WTC11 (cell line): ENCODE results near the gene ILF3. TPM values are rescaled to one million over a fixed set of nuclear protein-coding genes. Genes with fewer than 3 reads are reported as not detected.

ENCODE experiments used
- ATAC-seq: fragments of 200-7000 bp; cut with Tn5 transposase; 2 replicates; pipeline ENCODE4 v1.10.0; 2021; ENCODE audit warnings: mild to moderate bottlenecking, moderate library complexity
- CTCF ChIA-PET: fragments of 300-600 bp; sonication (Branson Sonifier 250); formaldehyde crosslinking; loops from one replicate; lab custom pipeline; 2021; ENCODE audit warnings: antibody characterized with exemption; lab: Charles Lee
- POLR2A ChIA-PET: fragments of 350-600 bp; sonication (Branson Sonifier 250); formaldehyde crosslinking; loops from one replicate; lab custom pipeline; 2021; ENCODE audit warnings: antibody characterized with exemption; lab: Charles Lee
- DNase-seq: peaks from one replicate; pipeline ENCODE4 v3.0.0; 2021; ENCODE audit warnings: low spot score
- H3K27ac Mint-ChIP-seq: 2 replicates; pipeline ENCODE4 v1.8.0; 2021; ENCODE audit warnings: mixed read lengths
- H3K27me3 Mint-ChIP-seq: 2 replicates; pipeline ENCODE4 v1.8.0; 2021; ENCODE audit warnings: low read depth, mild to moderate bottlenecking, moderate library complexity, mixed read lengths
- H3K36me3 Mint-ChIP-seq: 2 replicates; pipeline ENCODE4 v1.8.0; 2021; ENCODE audit warnings: mixed read lengths
- H3K4me1 Mint-ChIP-seq: 2 replicates; pipeline ENCODE4 v1.8.0; 2022; ENCODE audit warnings: mixed read lengths
- H3K4me3 Mint-ChIP-seq: 2 replicates; pipeline ENCODE4 v1.8.0; 2021; ENCODE audit warnings: mild to moderate bottlenecking, moderate library complexity, mixed read lengths
- H3K9me3 Mint-ChIP-seq: 2 replicates; pipeline ENCODE4 v1.8.0; 2021; ENCODE audit warnings: mixed read lengths
- CBFB ChIP-seq: sonication (generic); formaldehyde crosslinking; IDR thresholded peaks from 2 replicates; pipeline ENCODE4 v1.8.1; 2022; ENCODE audit warnings: mild to moderate bottlenecking, low read depth, missing genetic modification reagents
- CREM ChIP-seq: sonication (generic); formaldehyde crosslinking; IDR thresholded peaks from 2 replicates; pipeline ENCODE4 v1.8.1; 2022; ENCODE audit warnings: mild to moderate bottlenecking, missing genetic modification reagents, moderate library complexity
- FOXJ3 ChIP-seq: sonication (generic); formaldehyde crosslinking; IDR thresholded peaks from 2 replicates; pipeline ENCODE4 v1.9.0; 2021; ENCODE audit warnings: missing genetic modification reagents, mild to moderate bottlenecking, borderline replicate concordance
- GABPB1 ChIP-seq: sonication (generic); formaldehyde crosslinking; IDR thresholded peaks from 2 replicates; pipeline ENCODE4 v1.8.1; 2023; ENCODE audit warnings: mild to moderate bottlenecking, missing genetic modification reagents
- GRHL2 ChIP-seq: fragments of 250-450 bp; sonication (Bioruptor Pico); IDR thresholded peaks from 2 replicates; pipeline ENCODE4 v1.8.0; 2022; ENCODE audit warnings: mild to moderate bottlenecking, moderate library complexity; ENCODE audit not compliant: insufficient replicate concordance, severe bottlenecking
- IRF2 ChIP-seq: sonication (generic); formaldehyde crosslinking; IDR thresholded peaks from 2 replicates; pipeline ENCODE4 v1.8.0; 2022; ENCODE audit warnings: low read depth, missing genetic modification reagents, borderline replicate concordance
- JUN ChIP-seq: sonication (generic); formaldehyde crosslinking; IDR thresholded peaks from 2 replicates; pipeline ENCODE4 v1.8.0; 2023; ENCODE audit warnings: mild to moderate bottlenecking, missing genetic modification reagents
- NR1H2 ChIP-seq: sonication (generic); formaldehyde crosslinking; IDR thresholded peaks from 2 replicates; pipeline ENCODE4 v1.9.0; 2021; ENCODE audit warnings: mild to moderate bottlenecking, moderate library complexity, missing genetic modification reagents
- OVOL2 ChIP-seq: fragments of 250-450 bp; sonication (Bioruptor Pico); IDR thresholded peaks from 2 replicates; pipeline ENCODE4 v1.9.0; 2021; ENCODE audit warnings: mild to moderate bottlenecking, borderline replicate concordance
- RELA ChIP-seq: sonication (generic); formaldehyde crosslinking; IDR thresholded peaks from 2 replicates; pipeline ENCODE4 v1.8.1; 2022; ENCODE audit warnings: missing genetic modification reagents, mild to moderate bottlenecking, borderline replicate concordance
- SOX15 ChIP-seq: fragments of 250-450 bp; sonication (Bioruptor Pico); IDR thresholded peaks from 2 replicates; pipeline ENCODE4 v1.9.0; 2021; ENCODE audit warnings: mild to moderate bottlenecking
- SP1 ChIP-seq: sonication (generic); formaldehyde crosslinking; conservative IDR thresholded peaks from 2 replicates; pipeline ENCODE4 v1.8.1; 2022; ENCODE audit warnings: missing genetic modification reagents
- ZNF263 ChIP-seq: sonication (generic); formaldehyde crosslinking; IDR thresholded peaks from 2 replicates; pipeline ENCODE4 v1.8.1; 2022; ENCODE audit warnings: low read depth, mild to moderate bottlenecking, moderate library complexity, missing genetic modification reagents
- total RNA-seq: library from RNA; stranded (reverse); gene quantifications from 3 replicates; pipeline ENCODE4 v1.2.3, GENCODE V29; 2021
- TF ChIP-seq, protein P1 (sequence below): sonication (generic); formaldehyde crosslinking; IDR thresholded peaks from 2 replicates; pipeline ENCODE4 v1.8.1; 2022; ENCODE audit warnings: low read depth, missing genetic modification reagents, borderline replicate concordance
- TF ChIP-seq, protein P2 (sequence below): sonication (generic); formaldehyde crosslinking; IDR thresholded peaks from 2 replicates; pipeline ENCODE4 v1.8.1; 2023; ENCODE audit warnings: mild to moderate bottlenecking, missing genetic modification reagents, moderate library complexity
- TF ChIP-seq, protein P3 (sequence below): fragments of 250-450 bp; sonication (Bioruptor Pico); conservative IDR thresholded peaks from 2 replicates; pipeline ENCODE4 v1.9.0; 2021; ENCODE audit warnings: mild to moderate bottlenecking
- TF ChIP-seq, protein P4 (sequence below): fragments of 200-600 bp; IDR thresholded peaks from 2 replicates; pipeline ENCODE4 v1.8.0; 2022; ENCODE audit warnings: antibody characterized with exemption
- TF ChIP-seq, protein P5 (sequence below): sonication (generic); formaldehyde crosslinking; IDR thresholded peaks from 2 replicates; pipeline ENCODE4 v1.8.0; 2022; ENCODE audit warnings: mild to moderate bottlenecking, missing genetic modification reagents
- TF ChIP-seq, protein P6 (sequence below): sonication (generic); formaldehyde crosslinking; IDR thresholded peaks from 2 replicates; pipeline ENCODE4 v1.8.1; 2023; ENCODE audit warnings: mild to moderate bottlenecking, missing genetic modification reagents, borderline replicate concordance

Gene ILF3
- total RNA-seq, 1 experiment from 2014 or later, result 659 TPM

DNA sequence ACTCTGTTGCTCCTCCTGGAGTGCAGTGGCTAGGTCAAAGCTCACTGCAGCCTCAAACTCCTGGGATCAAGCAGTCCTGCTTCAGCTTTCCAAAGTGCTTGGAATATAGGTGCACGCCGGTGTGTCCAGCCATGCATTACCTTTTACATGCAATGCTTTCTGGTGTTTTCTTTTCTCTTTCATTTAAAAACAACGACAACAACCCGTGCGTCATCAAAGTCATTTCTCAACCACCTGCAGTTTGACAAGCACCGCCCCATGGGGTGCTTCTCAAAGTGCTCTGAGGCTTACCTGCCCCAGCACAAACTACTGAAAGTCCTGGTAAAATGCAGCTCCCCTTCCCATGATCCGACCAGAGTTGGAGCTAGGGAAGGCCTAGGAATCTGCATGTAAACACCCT is 54.1 kb downstream of the ILF3 start:
- H3K4me1 Mint-ChIP-seq, result peaks cover 5% of the 10 kb centered on the region
- ATAC-seq (no peak), DNase-seq (no peak)
- H3K4me3 Mint-ChIP-seq, result no peak overlapping the region
- no peak overlapping the region for H3K27ac Mint-ChIP-seq
- ChIA-PET CTCF (interaction anchor here (0.7 to 1.7 kb wide), 2 partner anchors 9 to 43 kb away, joined by 3 to 5 read pairs; partner anchors contain the start of gene DNM2), POLR2A (no interaction called here)
- H3K9me3 Mint-ChIP-seq, result no peaks in the 10 kb centered on the region
- H3K27me3 Mint-ChIP-seq, result no peaks in the 10 kb centered on the region
- peaks cover 16% of the 10 kb centered on the region for H3K36me3 Mint-ChIP-seq
- TF ChIP-seq, protein P1, sequence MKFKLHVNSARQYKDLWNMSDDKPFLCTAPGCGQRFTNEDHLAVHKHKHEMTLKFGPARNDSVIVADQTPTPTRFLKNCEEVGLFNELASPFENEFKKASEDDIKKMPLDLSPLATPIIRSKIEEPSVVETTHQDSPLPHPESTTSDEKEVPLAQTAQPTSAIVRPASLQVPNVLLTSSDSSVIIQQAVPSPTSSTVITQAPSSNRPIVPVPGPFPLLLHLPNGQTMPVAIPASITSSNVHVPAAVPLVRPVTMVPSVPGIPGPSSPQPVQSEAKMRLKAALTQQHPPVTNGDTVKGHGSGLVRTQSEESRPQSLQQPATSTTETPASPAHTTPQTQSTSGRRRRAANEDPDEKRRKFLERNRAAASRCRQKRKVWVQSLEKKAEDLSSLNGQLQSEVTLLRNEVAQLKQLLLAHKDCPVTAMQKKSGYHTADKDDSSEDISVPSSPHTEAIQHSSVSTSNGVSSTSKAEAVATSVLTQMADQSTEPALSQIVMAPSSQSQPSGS, result no peak
- TF ChIP-seq, protein P2, sequence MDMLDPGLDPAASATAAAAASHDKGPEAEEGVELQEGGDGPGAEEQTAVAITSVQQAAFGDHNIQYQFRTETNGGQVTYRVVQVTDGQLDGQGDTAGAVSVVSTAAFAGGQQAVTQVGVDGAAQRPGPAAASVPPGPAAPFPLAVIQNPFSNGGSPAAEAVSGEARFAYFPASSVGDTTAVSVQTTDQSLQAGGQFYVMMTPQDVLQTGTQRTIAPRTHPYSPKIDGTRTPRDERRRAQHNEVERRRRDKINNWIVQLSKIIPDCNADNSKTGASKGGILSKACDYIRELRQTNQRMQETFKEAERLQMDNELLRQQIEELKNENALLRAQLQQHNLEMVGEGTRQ (CRISPR knock-in tag), result no peak
- TF ChIP-seq SOX15 (CRISPR knock-in tag), result no peak
- no peak for TF ChIP-seq ZNF263 (CRISPR knock-in tag)
- TF ChIP-seq, protein P3, sequence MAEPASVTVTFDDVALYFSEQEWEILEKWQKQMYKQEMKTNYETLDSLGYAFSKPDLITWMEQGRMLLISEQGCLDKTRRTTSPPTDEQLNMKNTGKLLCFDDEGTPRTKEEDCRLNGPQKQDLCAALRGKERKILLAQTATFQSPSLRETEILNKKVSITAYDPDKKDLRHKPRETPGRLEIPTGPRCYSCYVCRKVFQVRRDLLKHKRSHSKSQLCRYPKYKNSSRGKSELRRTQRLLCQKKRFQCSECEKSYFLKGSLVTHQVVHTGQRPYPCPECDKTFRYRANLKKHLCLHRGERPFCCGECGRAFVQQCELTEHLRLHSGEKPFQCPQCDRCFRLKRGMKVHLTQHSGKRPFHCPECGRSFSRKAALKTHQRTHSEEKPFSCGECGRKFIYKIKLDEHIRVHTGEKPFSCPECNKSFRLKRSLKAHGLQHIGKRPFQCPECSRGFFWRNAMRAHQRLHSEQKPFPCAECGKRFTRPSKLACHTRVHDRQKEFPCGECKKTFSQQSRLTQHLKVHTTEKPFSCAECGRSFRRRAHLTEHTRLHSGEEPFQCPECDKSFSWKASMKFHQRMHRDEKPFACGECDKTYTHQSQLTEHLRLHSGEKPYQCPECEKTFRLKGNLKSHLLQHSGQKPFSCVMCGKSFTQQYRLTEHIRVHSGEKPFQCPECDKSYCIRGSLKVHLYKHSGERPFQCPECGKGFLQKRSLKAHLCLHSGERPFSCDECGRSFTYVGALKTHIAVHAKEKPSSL (CRISPR knock-in tag), result no peak
- no peak for TF ChIP-seq GRHL2 (CRISPR knock-in tag)
- TF ChIP-seq GABPB1 (CRISPR knock-in tag), result no peak
- TF ChIP-seq NR1H2 (CRISPR knock-in tag), result no peak
- TF ChIP-seq, protein P4, sequence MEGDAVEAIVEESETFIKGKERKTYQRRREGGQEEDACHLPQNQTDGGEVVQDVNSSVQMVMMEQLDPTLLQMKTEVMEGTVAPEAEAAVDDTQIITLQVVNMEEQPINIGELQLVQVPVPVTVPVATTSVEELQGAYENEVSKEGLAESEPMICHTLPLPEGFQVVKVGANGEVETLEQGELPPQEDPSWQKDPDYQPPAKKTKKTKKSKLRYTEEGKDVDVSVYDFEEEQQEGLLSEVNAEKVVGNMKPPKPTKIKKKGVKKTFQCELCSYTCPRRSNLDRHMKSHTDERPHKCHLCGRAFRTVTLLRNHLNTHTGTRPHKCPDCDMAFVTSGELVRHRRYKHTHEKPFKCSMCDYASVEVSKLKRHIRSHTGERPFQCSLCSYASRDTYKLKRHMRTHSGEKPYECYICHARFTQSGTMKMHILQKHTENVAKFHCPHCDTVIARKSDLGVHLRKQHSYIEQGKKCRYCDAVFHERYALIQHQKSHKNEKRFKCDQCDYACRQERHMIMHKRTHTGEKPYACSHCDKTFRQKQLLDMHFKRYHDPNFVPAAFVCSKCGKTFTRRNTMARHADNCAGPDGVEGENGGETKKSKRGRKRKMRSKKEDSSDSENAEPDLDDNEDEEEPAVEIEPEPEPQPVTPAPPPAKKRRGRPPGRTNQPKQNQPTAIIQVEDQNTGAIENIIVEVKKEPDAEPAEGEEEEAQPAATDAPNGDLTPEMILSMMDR, result no peak
- TF ChIP-seq CREM (CRISPR knock-in tag), result no peak
- no peak for TF ChIP-seq CBFB

DNA sequence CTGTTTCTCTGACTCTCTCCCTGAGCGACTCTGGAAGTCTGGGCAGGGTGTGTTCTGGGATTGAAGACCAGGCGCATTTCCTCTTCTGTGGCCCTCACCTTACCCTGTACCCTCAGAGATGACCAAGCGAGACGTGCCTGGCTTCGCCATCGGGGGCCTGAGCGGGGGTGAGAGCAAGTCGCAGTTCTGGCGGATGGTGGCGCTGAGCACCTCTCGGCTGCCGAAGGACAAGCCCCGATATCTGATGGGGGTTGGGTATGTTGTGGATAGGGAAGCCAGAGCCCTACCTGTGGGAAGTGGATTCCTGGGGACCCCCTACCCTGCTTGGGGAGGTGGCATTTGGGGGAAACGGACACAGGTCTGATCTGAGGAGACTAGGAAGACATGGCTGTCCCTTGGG is 57.9 kb downstream of the ILF3 start:
- ATAC-seq (peak; percentile 75), DNase-seq (peak; percentile 62)
- H3K9me3 Mint-ChIP-seq, result no peaks in the 10 kb centered on the region
- H3K27me3 Mint-ChIP-seq, result no peaks in the 10 kb centered on the region
- ChIA-PET CTCF (interaction anchor here (1.1 to 1.2 kb wide), 2 partner anchors 13 to 152 kb away, joined by 3 read pairs; no protein-coding TSS in a partner anchor), POLR2A (no interaction called here)
- TF ChIP-seq SP1 (no peak), FOXJ3 (CRISPR knock-in tag) (no peak), JUN (CRISPR knock-in tag) (no peak)
- TF ChIP-seq, protein P5, sequence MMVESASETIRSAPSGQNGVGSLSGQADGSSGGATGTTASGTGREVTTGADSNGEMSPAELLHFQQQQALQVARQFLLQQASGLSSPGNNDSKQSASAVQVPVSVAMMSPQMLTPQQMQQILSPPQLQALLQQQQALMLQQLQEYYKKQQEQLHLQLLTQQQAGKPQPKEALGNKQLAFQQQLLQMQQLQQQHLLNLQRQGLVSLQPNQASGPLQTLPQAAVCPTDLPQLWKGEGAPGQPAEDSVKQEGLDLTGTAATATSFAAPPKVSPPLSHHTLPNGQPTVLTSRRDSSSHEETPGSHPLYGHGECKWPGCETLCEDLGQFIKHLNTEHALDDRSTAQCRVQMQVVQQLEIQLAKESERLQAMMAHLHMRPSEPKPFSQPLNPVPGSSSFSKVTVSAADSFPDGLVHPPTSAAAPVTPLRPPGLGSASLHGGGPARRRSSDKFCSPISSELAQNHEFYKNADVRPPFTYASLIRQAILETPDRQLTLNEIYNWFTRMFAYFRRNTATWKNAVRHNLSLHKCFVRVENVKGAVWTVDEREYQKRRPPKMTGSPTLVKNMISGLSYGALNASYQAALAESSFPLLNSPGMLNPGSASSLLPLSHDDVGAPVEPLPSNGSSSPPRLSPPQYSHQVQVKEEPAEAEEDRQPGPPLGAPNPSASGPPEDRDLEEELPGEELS (CRISPR knock-in tag), result no peak
- H3K4me1 Mint-ChIP-seq, result peaks cover 6% of the 10 kb centered on the region
- H3K4me3 Mint-ChIP-seq, result no peak overlapping the region
- peak overlapping the region; percentile 93 for H3K27ac Mint-ChIP-seq
- peaks cover 15% of the 10 kb centered on the region for H3K36me3 Mint-ChIP-seq

DNA sequence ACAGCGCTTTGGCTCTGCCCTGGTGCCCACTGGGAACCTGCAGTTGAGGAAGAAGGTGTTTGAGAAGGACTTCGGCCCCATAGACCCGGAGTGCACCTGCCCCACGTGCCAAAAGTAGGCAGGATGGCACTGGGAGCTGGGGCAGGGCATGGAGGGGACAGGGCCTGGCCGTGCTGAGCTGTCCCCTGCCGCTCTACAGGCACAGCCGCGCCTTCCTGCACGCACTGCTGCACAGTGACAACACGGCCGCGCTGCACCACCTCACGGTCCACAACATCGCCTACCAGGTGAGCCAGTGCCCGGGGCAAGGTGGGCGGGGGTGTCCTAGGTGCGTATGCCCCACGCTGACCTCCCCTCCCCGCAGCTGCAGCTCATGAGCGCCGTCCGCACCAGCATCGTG is 58.6 kb downstream of the ILF3 start:
- H3K27me3 Mint-ChIP-seq, result no peaks in the 10 kb centered on the region
- POLR2A ChIA-PET, result no interaction called here
- no peak overlapping the region for H3K4me3 Mint-ChIP-seq
- H3K9me3 Mint-ChIP-seq, result no peaks in the 10 kb centered on the region
- DNase-seq (no peak), ATAC-seq (no peak)
- H3K36me3 Mint-ChIP-seq, result peaks cover 15% of the 10 kb centered on the region
- H3K27ac Mint-ChIP-seq, result no peak overlapping the region
- H3K4me1 Mint-ChIP-seq, result peaks cover 8% of the 10 kb centered on the region
- CTCF ChIA-PET, result no interaction called here
- TF ChIP-seq IRF2 (CRISPR knock-in tag) (no peak), NR1H2 (CRISPR knock-in tag) (no peak), OVOL2 (CRISPR knock-in tag) (no peak), RELA (no peak)
- TF ChIP-seq, protein P6, sequence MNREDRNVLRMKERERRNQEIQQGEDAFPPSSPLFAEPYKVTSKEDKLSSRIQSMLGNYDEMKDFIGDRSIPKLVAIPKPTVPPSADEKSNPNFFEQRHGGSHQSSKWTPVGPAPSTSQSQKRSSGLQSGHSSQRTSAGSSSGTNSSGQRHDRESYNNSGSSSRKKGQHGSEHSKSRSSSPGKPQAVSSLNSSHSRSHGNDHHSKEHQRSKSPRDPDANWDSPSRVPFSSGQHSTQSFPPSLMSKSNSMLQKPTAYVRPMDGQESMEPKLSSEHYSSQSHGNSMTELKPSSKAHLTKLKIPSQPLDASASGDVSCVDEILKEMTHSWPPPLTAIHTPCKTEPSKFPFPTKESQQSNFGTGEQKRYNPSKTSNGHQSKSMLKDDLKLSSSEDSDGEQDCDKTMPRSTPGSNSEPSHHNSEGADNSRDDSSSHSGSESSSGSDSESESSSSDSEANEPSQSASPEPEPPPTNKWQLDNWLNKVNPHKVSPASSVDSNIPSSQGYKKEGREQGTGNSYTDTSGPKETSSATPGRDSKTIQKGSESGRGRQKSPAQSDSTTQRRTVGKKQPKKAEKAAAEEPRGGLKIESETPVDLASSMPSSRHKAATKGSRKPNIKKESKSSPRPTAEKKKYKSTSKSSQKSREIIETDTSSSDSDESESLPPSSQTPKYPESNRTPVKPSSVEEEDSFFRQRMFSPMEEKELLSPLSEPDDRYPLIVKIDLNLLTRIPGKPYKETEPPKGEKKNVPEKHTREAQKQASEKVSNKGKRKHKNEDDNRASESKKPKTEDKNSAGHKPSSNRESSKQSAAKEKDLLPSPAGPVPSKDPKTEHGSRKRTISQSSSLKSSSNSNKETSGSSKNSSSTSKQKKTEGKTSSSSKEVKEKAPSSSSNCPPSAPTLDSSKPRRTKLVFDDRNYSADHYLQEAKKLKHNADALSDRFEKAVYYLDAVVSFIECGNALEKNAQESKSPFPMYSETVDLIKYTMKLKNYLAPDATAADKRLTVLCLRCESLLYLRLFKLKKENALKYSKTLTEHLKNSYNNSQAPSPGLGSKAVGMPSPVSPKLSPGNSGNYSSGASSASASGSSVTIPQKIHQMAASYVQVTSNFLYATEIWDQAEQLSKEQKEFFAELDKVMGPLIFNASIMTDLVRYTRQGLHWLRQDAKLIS (CRISPR knock-in tag), result no peak
